Karpas-422 (cell line): ENCODE measurements around the gene GSPT1. TPM values are rescaled to one million over a fixed set of nuclear protein-coding genes. Genes with fewer than 3 reads are reported as not detected.

Source experiments
- DNase-seq: peaks from one replicate; pipeline ENCODE4 v3.0.0-alpha.2; 2015
- H2AFZ ChIP-seq: fragments of 200-600 bp; sonication (generic); 2 replicates; pipeline ENCODE4 v1.6.1; 2014; ENCODE audit warnings: antibody characterized with exemption, low read length, mixed read lengths
- H3K27ac ChIP-seq: fragments of 200-600 bp; sonication (generic); 2 replicates; pipeline ENCODE4 v1.5.1; 2014; ENCODE audit warnings: mild to moderate bottlenecking, low read length, moderate library complexity
- H3K27me3 ChIP-seq: fragments of 200-600 bp; sonication (generic); 2 replicates; pipeline ENCODE4 v1.6.1; 2014; ENCODE audit warnings: low read length, mixed read lengths
- H3K36me3 ChIP-seq: fragments of 200-600 bp; sonication (generic); 2 replicates; pipeline ENCODE4 v1.6.1; 2014; ENCODE audit warnings: low read length, mixed read lengths; ENCODE audit not compliant: insufficient read depth
- H3K4me1 ChIP-seq: fragments of 200-600 bp; sonication (generic); 2 replicates; pipeline ENCODE4 v1.6.1; 2014; ENCODE audit warnings: mild to moderate bottlenecking, low read length, mixed read lengths
- H3K4me2 ChIP-seq: fragments of 200-600 bp; sonication (generic); 2 replicates; pipeline ENCODE4 v1.6.1; 2014; ENCODE audit warnings: low read length, low read depth, mild to moderate bottlenecking; ENCODE audit not compliant: poor library complexity, severe bottlenecking
- H3K4me3 ChIP-seq: fragments of 200-600 bp; sonication (generic); 2 replicates; pipeline ENCODE4 v1.5.1; 2014; ENCODE audit warnings: mild to moderate bottlenecking, antibody characterized with exemption, low read length, mixed read lengths
- H3K79me2 ChIP-seq: fragments of 200-600 bp; sonication (generic); 2 replicates; pipeline ENCODE4 v1.6.1; 2014; ENCODE audit warnings: mild to moderate bottlenecking, low read length, mixed read lengths
- H3K9ac ChIP-seq: fragments of 200-600 bp; sonication (generic); 2 replicates; pipeline ENCODE4 v1.6.0; 2014; ENCODE audit warnings: low read length
- H3K9me2 ChIP-seq: fragments of 200-600 bp; sonication (generic), shearing (Covaris generic); replicated peaks from 2 replicates; pipeline ENCODE4 v1.6.0; 2014; ENCODE audit warnings: mild to moderate bottlenecking, low read length, moderate library complexity; ENCODE audit not compliant: insufficient read depth
- H3K9me3 ChIP-seq: fragments of 300-700, 200-600 bp; sonication (generic); 2 replicates; pipeline ENCODE4 v1.6.1; 2014; ENCODE audit warnings: low read length, mixed read lengths
- H4K20me1 ChIP-seq: fragments of 200-600 bp; sonication (generic); 2 replicates; pipeline ENCODE4 v1.6.1; 2014; ENCODE audit warnings: mild to moderate bottlenecking, antibody characterized with exemption, low read length, low read depth; ENCODE audit not compliant: insufficient read depth
- total RNA-seq: library from RNA; depleted of rRNA; stranded (reverse); fragments of >200 nt; shearing (Covaris generic); gene quantifications from 2 replicates; pipeline ENCODE4 v1.2.3, GENCODE V29; 2014; ENCODE audit warnings: low replicate concordance

Gene GSPT1
- total RNA-seq, 1 experiment from 2014 or later, result 80.2 TPM

DNA sequence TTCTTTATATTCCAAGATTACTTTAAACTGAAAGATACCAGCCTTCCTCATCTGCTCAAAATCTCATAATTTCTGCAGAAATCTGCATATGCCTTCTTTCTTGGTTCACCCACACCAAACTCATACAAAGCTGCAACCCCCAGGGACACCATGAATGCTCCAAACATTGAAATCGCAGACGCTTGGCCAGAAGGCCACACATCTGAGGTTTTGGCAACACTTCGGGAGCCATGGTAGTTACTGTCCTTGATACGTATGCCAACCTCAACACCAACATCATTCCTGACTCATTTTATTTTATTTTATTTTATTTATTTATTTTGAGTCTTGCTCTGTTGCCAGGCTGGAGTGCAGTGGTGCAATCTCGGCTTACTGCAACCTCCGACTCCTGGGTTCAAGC, 11.8 kb downstream of the GSPT1 start:
- Histone ChIP-seq H3K79me2 (peaks cover 94% of the 10 kb centered on the region), H3K4me3 (no peak overlapping the region), H2AFZ (no peak overlapping the region), H3K9me3 (no peaks in the 10 kb centered on the region), H3K4me1 (peaks cover 8% of the 10 kb centered on the region), H3K27ac (no peak overlapping the region), H3K9ac (no peak overlapping the region), H3K4me2 (no peak overlapping the region), H3K36me3 (peaks cover 9% of the 10 kb centered on the region; the same call in 1 of the 2 replicates), H3K27me3 (no peaks in the 10 kb centered on the region), H3K9me2 (no peaks in the 10 kb centered on the region), H4K20me1 (peaks cover 55% of the 10 kb centered on the region)
- no peak for DNase-seq

DNA sequence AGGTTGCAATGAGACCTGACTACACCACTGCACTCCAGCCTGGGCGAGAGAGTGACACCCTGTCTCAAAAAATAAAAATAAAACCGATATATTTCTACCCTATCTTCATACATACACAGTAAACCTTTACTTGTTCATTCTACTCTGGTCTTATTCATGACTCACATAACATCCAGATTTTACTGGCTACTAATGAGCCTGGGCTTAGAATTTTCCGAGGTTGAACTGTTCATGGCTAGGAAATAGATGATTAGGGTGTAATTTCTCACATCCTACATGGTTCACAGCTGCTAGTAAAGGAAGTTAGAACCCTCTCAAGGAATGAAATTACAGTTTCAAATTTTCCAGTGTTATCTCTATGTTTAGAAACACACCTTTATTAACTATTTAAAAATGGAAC, 14.7 kb downstream of the GSPT1 start:
- H3K79me2 ChIP-seq, result peaks cover 97% of the 10 kb centered on the region
- no peaks in the 10 kb centered on the region for H3K27me3 ChIP-seq
- H3K9me2 ChIP-seq, result no peaks in the 10 kb centered on the region
- H3K4me1 ChIP-seq, result peaks cover 5% of the 10 kb centered on the region
- H2AFZ ChIP-seq, result no peak overlapping the region
- H3K36me3 ChIP-seq, result peaks cover 17% of the 10 kb centered on the region; the same call in 1 of the 2 replicates
- no peak for DNase-seq
- no peak overlapping the region for H3K4me3 ChIP-seq
- no peak overlapping the region for H3K27ac ChIP-seq
- H3K4me2 ChIP-seq, result no peak overlapping the region
- H4K20me1 ChIP-seq, result peaks cover 50% of the 10 kb centered on the region
- H3K9ac ChIP-seq, result no peak overlapping the region
- H3K9me3 ChIP-seq, result no peaks in the 10 kb centered on the region

DNA sequence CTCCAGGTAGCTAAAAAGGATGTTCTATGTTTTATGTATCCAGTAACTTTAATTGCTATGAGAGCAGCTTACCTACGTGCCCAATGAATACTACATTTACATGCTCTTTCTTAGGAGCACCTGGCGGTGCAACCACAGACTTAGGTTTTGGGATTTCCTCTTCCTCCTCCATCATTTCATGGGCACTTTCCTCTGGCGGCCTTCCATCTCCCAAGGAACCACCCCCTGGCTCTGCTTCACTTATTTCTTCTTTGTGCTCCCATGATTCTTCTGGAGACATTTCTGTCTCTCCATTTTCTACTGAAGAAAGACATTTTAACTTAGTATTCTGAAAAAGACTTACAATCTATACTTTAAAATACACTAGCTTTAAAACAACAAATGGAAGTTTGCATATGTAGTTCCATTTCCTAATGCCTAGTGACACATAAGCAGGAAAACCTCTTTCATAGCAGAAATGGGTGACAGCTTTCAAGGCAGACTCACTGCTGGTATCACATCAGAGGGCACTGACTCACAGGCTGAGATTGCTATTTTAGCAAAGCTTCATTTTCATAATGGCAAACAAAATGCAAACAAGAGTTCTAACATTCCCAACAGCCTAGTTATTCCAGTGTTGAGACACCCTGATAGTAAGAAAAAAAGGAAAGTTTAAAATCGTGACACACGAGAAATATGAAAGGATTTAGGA, 19.1 kb downstream of the GSPT1 start:
- no peak overlapping the region for H3K4me2 ChIP-seq
- peaks cover 5% of the 10 kb centered on the region for H3K4me1 ChIP-seq
- H3K9me2 ChIP-seq, result no peaks in the 10 kb centered on the region
- no peak overlapping the region for H3K27ac ChIP-seq
- H2AFZ ChIP-seq, result no peak overlapping the region
- peaks cover 43% of the 10 kb centered on the region for H3K36me3 ChIP-seq
- peaks cover 84% of the 10 kb centered on the region for H3K79me2 ChIP-seq
- no peak for DNase-seq
- H3K4me3 ChIP-seq, result no peak overlapping the region
- peaks cover 33% of the 10 kb centered on the region for H4K20me1 ChIP-seq
- no peaks in the 10 kb centered on the region for H3K9me3 ChIP-seq
- H3K9ac ChIP-seq, result no peak overlapping the region
- no peaks in the 10 kb centered on the region for H3K27me3 ChIP-seq

DNA sequence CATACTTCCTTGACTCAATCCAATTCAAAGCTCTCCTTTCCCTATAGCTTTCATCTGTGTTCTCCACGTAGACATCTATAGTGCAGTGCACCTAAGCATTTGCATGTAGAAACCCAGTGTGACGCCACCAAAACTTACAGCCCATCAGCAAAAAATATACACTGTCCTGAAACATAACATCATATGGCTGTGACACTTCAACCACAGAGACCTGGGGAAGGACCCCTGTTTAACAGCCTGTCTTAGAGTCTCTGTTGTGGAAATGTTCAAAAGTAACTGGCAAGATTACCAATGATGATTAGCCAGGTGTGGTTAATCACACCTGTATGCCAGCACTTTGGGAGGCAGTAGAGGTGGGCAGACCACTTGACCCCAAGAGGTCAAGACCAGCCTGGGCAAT, 22.2 kb downstream of the GSPT1 start:
- peaks cover 11% of the 10 kb centered on the region; the same call in 1 of the 2 replicates for H4K20me1 ChIP-seq
- H3K4me2 ChIP-seq, result no peak overlapping the region
- no peak overlapping the region for H3K27ac ChIP-seq

DNA sequence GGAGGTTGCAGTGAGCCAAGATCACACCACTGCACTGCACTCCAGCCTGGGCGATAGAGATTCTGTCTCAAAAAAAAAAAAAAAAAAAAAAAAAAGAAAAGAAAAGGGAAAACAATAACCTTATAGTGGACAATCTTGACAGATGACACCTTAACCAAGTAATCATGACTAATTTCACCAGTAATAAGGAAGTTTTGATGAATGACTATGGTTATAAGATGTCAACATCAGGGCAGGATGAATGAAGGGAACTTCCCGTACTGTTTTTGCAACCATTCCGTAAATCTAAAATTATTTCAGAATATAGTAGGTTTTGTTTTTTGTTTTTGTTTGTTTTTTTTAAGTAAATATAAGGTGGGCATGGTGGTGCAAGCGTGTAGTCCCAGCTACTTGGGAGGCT, 23.0 kb downstream of the GSPT1 start:
- no peaks in the 10 kb centered on the region for H3K27me3 ChIP-seq
- H3K4me3 ChIP-seq, result no peak overlapping the region
- no peak overlapping the region for H2AFZ ChIP-seq
- H4K20me1 ChIP-seq, result peaks cover 5% of the 10 kb centered on the region; the same call in 1 of the 2 replicates
- peaks cover 54% of the 10 kb centered on the region for H3K79me2 ChIP-seq
- no peak overlapping the region for H3K27ac ChIP-seq
- no peak overlapping the region for H3K9ac ChIP-seq
- no peak overlapping the region for H3K4me2 ChIP-seq
- H3K9me2 ChIP-seq, result no peaks in the 10 kb centered on the region
- H3K9me3 ChIP-seq, result no peaks in the 10 kb centered on the region
- H3K36me3 ChIP-seq, result peaks cover 45% of the 10 kb centered on the region
- DNase-seq, result no peak
- peaks cover under 1% of the 10 kb centered on the region for H3K4me1 ChIP-seq

More for the DNA sequence above, 22.2 kb downstream of the GSPT1 start:
- no peaks in the 10 kb centered on the region for H3K9me3 ChIP-seq
- peaks cover 62% of the 10 kb centered on the region for H3K79me2 ChIP-seq
- DNase-seq, result no peak
- H3K4me3 ChIP-seq, result no peak overlapping the region
- H3K4me1 ChIP-seq, result peaks cover 5% of the 10 kb centered on the region
- H2AFZ ChIP-seq, result no peak overlapping the region
- no peak overlapping the region for H3K9ac ChIP-seq
- H3K9me2 ChIP-seq, result no peaks in the 10 kb centered on the region
- H3K36me3 ChIP-seq, result peaks cover 49% of the 10 kb centered on the region
- no peaks in the 10 kb centered on the region for H3K27me3 ChIP-seq

DNA sequence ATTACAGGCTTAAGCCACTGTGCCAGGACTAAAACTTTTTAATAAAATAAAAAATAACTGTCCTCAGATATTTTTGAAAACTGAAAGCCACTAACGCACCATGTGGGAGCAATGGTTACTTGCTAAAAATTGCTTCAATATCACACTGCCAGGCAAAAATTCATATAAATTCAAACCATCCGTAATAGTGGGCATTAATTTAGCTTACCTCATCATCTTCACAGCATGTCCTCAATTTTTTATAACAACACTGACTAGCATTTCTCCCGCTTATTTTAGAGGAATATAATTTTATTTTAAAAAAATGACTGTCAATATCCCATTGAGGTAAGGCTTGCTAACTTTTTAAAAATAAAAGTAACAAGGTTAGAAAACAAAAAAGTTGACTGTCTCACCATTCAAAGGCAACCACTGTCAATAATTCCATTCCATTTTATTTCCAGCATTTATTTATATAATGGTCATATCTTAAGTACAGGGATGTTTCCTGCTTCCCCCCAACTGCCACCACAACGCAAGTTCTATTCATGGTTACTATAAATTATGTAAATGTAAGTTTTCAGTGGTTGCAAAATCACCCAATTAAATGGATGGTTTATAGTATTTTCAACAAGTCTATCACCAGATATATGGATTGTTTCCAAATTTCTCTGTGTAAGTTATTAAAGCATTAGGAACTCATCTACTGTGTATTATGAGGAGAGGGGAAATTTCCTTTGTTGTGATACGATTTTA, 25.4 kb downstream of the GSPT1 start:
- H3K4me2 ChIP-seq, result no peak overlapping the region
- H2AFZ ChIP-seq, result no peak overlapping the region
- no peak overlapping the region for H3K27ac ChIP-seq
- no peak overlapping the region for H3K9ac ChIP-seq
- no peaks in the 10 kb centered on the region for H3K9me3 ChIP-seq
- DNase-seq, result no peak
- no peaks in the 10 kb centered on the region for H3K4me1 ChIP-seq
- peaks cover 50% of the 10 kb centered on the region for H3K36me3 ChIP-seq
- H3K9me2 ChIP-seq, result no peaks in the 10 kb centered on the region
- H4K20me1 ChIP-seq, result no peaks in the 10 kb centered on the region
- no peak overlapping the region for H3K4me3 ChIP-seq
- H3K27me3 ChIP-seq, result no peaks in the 10 kb centered on the region
- H3K79me2 ChIP-seq, result peaks cover 38% of the 10 kb centered on the region

DNA sequence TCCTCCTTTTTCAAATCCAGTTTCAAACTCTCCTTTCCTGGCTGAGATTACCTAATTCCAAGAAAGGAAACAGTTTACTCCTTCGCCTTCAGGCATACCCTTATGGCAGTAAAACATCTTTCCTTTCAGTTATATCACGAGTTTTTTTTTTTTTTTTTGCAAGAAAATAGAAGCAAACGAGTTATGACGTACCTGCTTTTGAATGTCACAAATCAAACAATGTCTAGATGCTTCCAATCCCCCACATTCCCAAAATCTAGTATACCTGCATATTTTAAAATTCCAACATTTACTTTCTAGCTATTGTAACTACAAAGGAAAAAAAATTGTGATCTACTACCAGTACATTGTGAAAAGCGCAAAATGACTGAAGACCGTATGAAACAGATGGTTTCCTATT, 28.9 kb downstream of the GSPT1 start:
- peaks cover 44% of the 10 kb centered on the region for H3K36me3 ChIP-seq

DNA sequence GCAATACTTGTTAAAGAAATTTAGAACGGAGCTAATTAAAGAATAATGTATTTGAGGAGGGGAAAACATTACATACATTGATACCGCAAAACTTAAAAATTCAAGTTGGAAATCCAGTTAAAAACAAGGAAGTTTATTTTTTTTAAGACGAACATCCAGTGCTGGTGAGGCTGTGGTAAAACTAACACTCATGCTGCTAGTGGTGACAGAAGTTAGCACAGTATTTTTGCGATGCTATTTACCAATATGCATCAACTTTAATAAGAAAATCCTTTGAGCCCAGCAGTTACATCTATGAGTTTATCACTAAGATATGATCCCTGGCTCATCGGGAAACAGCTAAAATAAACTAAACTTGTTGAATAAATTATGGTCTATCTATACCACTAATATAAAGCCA, 31.7 kb downstream of the GSPT1 start:
- Histone ChIP-seq H3K79me2 (peaks cover 29% of the 10 kb centered on the region), H3K9me3 (no peaks in the 10 kb centered on the region), H2AFZ (no peak overlapping the region), H3K27me3 (no peaks in the 10 kb centered on the region), H3K4me1 (no peaks in the 10 kb centered on the region), H3K27ac (no peak overlapping the region), H3K4me2 (no peak overlapping the region), H3K9ac (no peak overlapping the region), H4K20me1 (no peaks in the 10 kb centered on the region), H3K9me2 (no peaks in the 10 kb centered on the region), H3K4me3 (no peak overlapping the region), H3K36me3 (peaks cover 56% of the 10 kb centered on the region)
- no peak for DNase-seq

More for the DNA sequence above, 28.9 kb downstream of the GSPT1 start:
- peaks cover 28% of the 10 kb centered on the region for H3K79me2 ChIP-seq
- no peak overlapping the region for H3K9ac ChIP-seq
- H2AFZ ChIP-seq, result no peak overlapping the region
- H3K4me3 ChIP-seq, result no peak overlapping the region
- H3K4me2 ChIP-seq, result no peak overlapping the region
- H3K27ac ChIP-seq, result no peak overlapping the region
- H3K27me3 ChIP-seq, result no peaks in the 10 kb centered on the region
- DNase-seq, result no peak
- no peaks in the 10 kb centered on the region for H3K9me2 ChIP-seq
- H3K9me3 ChIP-seq, result no peaks in the 10 kb centered on the region
- H3K4me1 ChIP-seq, result no peaks in the 10 kb centered on the region
- no peaks in the 10 kb centered on the region for H4K20me1 ChIP-seq
